ENCODE data around the gene MDFI. TPM values are rescaled to one million over a fixed set of nuclear protein-coding genes. Genes with fewer than 3 reads are reported as not detected.

MDFI gene
- polyA plus RNA-seq, 1 of the 3 experiments (the other 2 are of a cell fraction), result 7.0 TPM

DNA sequence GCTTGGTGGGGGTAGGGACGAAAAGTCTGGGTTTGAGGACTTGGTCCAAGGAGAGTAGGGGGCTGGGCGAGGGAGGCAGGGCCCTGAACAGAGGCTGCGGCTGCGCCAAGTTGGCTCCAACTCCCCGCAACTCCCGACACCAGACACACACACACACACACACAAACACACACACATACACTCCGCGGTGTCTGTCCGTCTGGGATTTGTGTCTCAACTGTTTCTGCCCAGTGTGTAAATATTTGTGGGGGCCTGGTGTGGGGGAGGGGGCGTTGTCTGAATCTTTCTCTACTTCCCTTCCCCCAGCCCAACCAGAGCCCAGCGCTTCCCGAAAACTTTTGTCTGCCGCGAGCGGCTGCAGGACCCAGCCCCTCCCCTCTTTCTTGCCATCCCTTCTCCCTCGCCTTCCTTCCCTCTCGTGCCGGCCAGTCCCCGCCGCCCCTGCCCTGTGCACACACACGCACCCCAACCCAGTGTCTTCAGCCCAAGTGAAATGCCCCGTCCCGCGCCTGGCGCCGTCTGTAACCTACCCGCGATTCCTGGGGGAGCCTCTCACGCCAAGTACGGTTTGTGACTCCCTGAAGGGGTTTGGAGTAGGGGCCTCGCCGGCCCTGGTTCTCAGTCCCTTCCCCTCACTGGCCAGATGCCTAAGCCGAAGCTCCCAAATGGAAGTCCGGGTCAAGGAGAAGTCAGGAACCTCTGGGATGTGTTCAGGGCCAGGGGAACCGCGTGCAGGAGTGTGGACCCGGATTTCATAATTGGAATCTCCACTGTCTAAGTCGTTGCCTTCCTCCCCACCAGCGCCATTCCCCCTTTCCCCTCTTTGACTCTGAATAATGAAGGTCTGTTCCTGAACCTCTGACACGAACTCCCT lies 904 bp downstream of the MDFI start:
- Histone ChIP-seq H4K20me1 (ENCODE audit: insufficient read depth) (no peaks in the 10 kb centered on the region), H3K9ac (peak overlapping the region; percentile 33; the same call in 1 of the 2 replicates), H3K9me2 (no peaks in the 10 kb centered on the region), H3K4me1 (ENCODE audit: control insufficient read depth in 1 of 2, insufficient read depth in 2 of 2, low read depth in 1 of 2, low read length in 1 of 2) (peaks cover 2 to 41% of the 10 kb centered on the region in 2 experiments; a peak in 2 of 4 replicates), H3K4me3 (ENCODE audit: low read depth in 2 of 2, low read length in 1 of 2) (peak overlapping the region; percentile 67 to 74), H3F3A (replicated peaks; ENCODE audit: insufficient read depth) (no peaks in the 10 kb centered on the region), H2AFZ (ENCODE audit: low read depth) (peak overlapping the region; percentile 79; the same call in 1 of the 2 replicates), H3K4me2 (peak overlapping the region; percentile 92), H3K36me3 (replicated peaks in 1 of 2; ENCODE audit: control insufficient read depth in 1 of 2, insufficient read depth in 2 of 2, low read length in 1 of 2) (no peaks in the 10 kb centered on the region), H3K27ac (ENCODE audit: low read depth in 2 of 2, low read length in 1 of 2) (peak overlapping the region in 1 of 2 experiments; percentile 69; a peak in 1 of 4 replicates), H3K27me3 (ENCODE audit: insufficient read depth) (no peaks in the 10 kb centered on the region), H3K9me3 (no peaks in the 10 kb centered on the region), H3K79me2 (ENCODE audit: insufficient read depth) (no peaks in the 10 kb centered on the region)
- 49% methylated on average over 35 of the region's 40 CpGs for WGBS (ENCODE audit: low lambda C conversion rate)
- ChIA-PET POLR2A (no interaction called here), CTCF (interaction anchor here (0.9 to 1.3 kb wide), 4 partner anchors 36 to 265 kb away, joined by 3 to 4 read pairs (median 4); no protein-coding TSS in a partner anchor)
- peak; percentile 54 for DNase-seq
- TF ChIP-seq CHD2 (IDR thresholded peaks at IDR 0.05; ENCODE audit: low read length, partially characterized antibody) (peak; percentile 21), TAF1 (IDR thresholded peaks at IDR 0.05; ENCODE audit: borderline replicate concordance, low read depth, low read length) (no peak), ELF1 (IDR thresholded peaks at IDR 0.05) (no peak), NRF1 (IDR thresholded peaks at IDR 0.05; ENCODE audit: low read depth, low read length) (0 out of 2 replicates have a peak, but pooled peaks have one; percentile 11)

DNA sequence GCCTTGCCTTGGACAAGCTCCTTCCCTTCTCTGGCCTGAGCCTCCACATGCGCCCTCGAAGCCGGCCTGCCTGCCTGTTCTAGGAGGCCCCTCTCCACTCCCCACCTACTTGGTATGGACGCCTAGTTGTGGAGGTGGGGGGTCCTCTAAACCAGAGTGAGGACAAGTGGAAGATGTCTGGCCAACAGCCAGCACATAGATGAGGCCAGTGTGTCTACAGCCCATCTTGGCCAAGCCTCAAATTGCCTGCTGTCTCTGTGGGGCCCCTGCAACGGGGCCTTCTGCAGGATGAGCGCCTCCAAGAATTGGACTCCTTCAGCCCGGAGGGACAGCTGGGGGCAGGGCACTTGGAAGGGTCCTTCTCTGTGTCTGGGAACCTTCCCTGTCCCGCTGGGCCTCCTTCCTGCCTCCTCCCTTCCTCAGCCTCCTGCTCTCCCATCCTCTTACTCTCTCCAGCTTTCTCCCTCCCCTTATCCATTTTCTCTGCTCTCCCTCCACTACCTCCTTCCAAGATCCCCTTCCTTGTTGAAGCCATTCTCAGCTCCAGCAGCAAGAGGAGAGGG lies 1.6 kb downstream of the MDFI start:
- Histone ChIP-seq H3K27me3 (ENCODE audit: insufficient read depth) (no peaks in the 10 kb centered on the region), H3K27ac (ENCODE audit: low read depth in 2 of 2, low read length in 1 of 2) (no peak overlapping the region), H3K9me3 (no peaks in the 10 kb centered on the region), H3K9ac (no peak overlapping the region), H3K4me3 (ENCODE audit: low read depth in 2 of 2, low read length in 1 of 2) (no peak overlapping the region; a peak in 1 of 4 replicates), H3K4me2 (peak overlapping the region; percentile 92; the same call in 1 of the 2 replicates), H4K20me1 (ENCODE audit: insufficient read depth) (no peaks in the 10 kb centered on the region), H3F3A (replicated peaks; ENCODE audit: insufficient read depth) (no peaks in the 10 kb centered on the region), H2AFZ (ENCODE audit: low read depth) (no peak overlapping the region), H3K79me2 (ENCODE audit: insufficient read depth) (no peaks in the 10 kb centered on the region), H3K36me3 (replicated peaks in 1 of 2; ENCODE audit: control insufficient read depth in 1 of 2, insufficient read depth in 2 of 2, low read length in 1 of 2) (no peaks in the 10 kb centered on the region), H3K4me1 (ENCODE audit: control insufficient read depth in 1 of 2, insufficient read depth in 2 of 2, low read depth in 1 of 2, low read length in 1 of 2) (peaks cover 4 to 36% of the 10 kb centered on the region in 2 experiments; a peak in 2 of 4 replicates), H3K9me2 (no peaks in the 10 kb centered on the region)
- TF ChIP-seq NRF1 (IDR thresholded peaks at IDR 0.05; ENCODE audit: low read depth, low read length) (no peak), JUND (IDR thresholded peaks at IDR 0.05) (no peak), FOXM1 (IDR thresholded peaks at IDR 0.05; ENCODE audit: low read depth) (no peak), RFX5 (IDR thresholded peaks at IDR 0.05; ENCODE audit: low read length) (no peak), NFIC (IDR thresholded peaks at IDR 0.05; ENCODE audit: borderline replicate concordance) (no peak), TEAD4 (IDR thresholded peaks at IDR 0.05; ENCODE audit: borderline replicate concordance, insufficient read depth) (no peak), POLR2AphosphoS5 (IDR thresholded peaks at IDR 0.05; ENCODE audit: low read depth, low read length) (no peak), EP300 (IDR thresholded peaks at IDR 0.05; ENCODE audit: borderline replicate concordance in 1 of 2, low read depth in 1 of 2, low read length in 1 of 2) (no peak), YY1 (IDR thresholded peaks at IDR 0.05; ENCODE audit: low read depth) (no peak), FOXJ3 (CRISPR knock-in tag; IDR thresholded peaks at IDR 0.05) (no peak), FOSL2 (IDR thresholded peaks at IDR 0.05; ENCODE audit: borderline replicate concordance, low read depth) (no peak)
- TF ChIP-seq, protein P1, sequence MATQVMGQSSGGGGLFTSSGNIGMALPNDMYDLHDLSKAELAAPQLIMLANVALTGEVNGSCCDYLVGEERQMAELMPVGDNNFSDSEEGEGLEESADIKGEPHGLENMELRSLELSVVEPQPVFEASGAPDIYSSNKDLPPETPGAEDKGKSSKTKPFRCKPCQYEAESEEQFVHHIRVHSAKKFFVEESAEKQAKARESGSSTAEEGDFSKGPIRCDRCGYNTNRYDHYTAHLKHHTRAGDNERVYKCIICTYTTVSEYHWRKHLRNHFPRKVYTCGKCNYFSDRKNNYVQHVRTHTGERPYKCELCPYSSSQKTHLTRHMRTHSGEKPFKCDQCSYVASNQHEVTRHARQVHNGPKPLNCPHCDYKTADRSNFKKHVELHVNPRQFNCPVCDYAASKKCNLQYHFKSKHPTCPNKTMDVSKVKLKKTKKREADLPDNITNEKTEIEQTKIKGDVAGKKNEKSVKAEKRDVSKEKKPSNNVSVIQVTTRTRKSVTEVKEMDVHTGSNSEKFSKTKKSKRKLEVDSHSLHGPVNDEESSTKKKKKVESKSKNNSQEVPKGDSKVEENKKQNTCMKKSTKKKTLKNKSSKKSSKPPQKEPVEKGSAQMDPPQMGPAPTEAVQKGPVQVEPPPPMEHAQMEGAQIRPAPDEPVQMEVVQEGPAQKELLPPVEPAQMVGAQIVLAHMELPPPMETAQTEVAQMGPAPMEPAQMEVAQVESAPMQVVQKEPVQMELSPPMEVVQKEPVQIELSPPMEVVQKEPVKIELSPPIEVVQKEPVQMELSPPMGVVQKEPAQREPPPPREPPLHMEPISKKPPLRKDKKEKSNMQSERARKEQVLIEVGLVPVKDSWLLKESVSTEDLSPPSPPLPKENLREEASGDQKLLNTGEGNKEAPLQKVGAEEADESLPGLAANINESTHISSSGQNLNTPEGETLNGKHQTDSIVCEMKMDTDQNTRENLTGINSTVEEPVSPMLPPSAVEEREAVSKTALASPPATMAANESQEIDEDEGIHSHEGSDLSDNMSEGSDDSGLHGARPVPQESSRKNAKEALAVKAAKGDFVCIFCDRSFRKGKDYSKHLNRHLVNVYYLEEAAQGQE (IDR thresholded peaks at IDR 0.05; ENCODE audit: low read depth, low read length), result no peak
- TF ChIP-seq, protein P2, sequence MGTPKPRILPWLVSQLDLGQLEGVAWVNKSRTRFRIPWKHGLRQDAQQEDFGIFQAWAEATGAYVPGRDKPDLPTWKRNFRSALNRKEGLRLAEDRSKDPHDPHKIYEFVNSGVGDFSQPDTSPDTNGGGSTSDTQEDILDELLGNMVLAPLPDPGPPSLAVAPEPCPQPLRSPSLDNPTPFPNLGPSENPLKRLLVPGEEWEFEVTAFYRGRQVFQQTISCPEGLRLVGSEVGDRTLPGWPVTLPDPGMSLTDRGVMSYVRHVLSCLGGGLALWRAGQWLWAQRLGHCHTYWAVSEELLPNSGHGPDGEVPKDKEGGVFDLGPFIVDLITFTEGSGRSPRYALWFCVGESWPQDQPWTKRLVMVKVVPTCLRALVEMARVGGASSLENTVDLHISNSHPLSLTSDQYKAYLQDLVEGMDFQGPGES (IDR thresholded peaks at IDR 0.05; ENCODE audit: low read depth, low read length), result no peak
- POLR2A ChIA-PET, result no interaction called here
- no peak for DNase-seq
- WGBS (ENCODE audit: low lambda C conversion rate), result 94% methylated on average over 7 of the region's 8 CpGs
- CTCF ChIA-PET, result interaction anchor here (0.9 to 1.3 kb wide), 4 partner anchors 37 to 266 kb away, joined by 3 to 4 read pairs (median 4); no protein-coding TSS in a partner anchor

Data from SK-N-SH (cell line).